ENCODE data around the gene FKBP15.
"Not testable (repeated sequence)": the region's sequence is repeated elsewhere in the genome, so short reads cannot be mapped to it uniquely, and the experiment has no call there.

Gene FKBP15

DNA sequence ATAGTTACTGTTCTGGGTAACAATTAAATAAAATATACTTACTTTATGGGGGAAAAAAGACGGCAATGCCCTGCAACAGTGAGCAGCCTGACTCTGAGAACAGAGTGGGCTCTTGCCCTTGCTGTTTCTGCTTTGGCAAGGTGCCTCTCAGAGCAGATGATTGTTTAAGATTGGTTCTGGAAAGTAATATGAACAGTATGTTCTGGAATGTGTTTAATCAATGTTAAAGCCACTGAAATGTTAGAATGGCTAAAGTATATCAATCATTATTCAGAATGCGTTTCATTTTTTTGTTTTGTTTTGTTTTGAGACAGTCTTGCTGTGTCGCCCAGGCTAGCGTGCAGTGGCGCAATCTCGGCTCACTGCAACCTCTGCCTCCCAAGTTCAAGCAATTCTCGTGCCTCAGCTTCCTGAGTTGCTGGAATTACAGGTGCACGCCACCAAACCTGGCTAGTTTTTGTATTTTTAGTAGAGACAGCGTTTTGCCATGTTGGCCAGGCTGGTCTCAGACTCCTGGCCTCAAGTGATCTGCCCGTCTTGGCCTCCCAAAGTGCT is 14.7 kb upstream of the FKBP15 start:
- DNase-seq: not testable (repeated sequence)

DNA sequence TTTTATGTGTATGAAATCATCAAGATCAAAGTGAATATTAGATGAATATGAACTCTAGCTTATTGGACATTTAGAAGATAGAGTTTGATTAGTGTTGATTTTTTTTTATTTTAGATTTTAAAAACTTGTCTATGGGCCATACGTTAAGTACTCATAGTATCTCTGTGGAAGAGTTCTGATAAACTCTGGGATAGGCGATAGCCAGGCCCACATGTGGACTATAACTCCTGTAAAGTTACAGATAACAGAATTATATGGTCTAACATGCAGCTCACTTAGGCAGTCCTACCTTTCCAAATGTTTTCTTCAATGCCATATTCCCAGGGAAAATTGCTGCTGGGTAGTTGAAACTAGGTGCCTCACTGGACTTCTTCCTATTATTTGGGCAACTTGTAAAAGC is 10.6 kb upstream of the FKBP15 start:
- no peak for DNase-seq

DNA sequence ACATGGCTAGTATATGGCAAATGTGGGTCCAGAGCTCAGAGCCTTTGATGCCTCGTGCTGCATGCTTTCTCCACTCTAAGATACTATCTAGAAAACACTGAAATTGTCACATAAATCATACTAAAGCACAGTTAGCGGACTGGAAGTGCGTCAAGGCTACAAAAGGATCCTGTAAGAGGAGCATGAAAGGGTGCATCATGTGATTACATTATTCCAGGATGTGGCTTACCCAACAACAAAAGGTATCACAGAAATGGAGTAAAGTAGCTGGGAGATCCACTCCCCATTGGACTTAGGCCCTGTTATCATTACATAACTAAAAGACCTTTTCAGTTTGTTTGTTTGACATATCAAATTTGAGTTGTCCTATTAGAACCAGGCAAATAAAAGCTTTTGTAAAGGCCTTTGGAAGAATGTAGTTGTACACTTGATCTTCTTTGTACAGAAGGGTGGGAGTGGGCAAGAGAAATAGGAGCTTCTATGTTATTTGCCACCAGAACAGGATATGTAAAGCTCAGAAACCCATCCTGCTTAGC is 7.1 kb upstream of the FKBP15 start:
- DNase-seq: no peak

DNA sequence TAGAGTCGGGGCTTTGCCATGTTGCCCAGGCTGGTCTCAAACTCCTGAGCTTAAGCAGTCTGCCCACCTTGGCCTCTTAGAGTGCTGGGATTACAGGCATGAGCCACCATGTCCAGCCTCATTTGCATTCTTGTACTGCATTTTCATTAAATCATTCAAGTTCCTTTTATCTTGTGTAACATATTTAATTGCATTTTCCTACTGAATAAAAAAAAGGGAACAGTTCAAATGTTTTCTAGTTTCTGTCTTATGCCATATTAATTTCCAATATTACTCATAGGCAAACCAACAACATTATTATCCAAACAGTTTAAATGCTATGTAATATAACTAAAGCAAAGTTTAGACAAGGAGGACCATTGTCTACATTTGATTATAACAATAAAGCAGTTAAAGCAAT is 6.4 kb upstream of the FKBP15 start:
- DNase-seq: no peak

DNA sequence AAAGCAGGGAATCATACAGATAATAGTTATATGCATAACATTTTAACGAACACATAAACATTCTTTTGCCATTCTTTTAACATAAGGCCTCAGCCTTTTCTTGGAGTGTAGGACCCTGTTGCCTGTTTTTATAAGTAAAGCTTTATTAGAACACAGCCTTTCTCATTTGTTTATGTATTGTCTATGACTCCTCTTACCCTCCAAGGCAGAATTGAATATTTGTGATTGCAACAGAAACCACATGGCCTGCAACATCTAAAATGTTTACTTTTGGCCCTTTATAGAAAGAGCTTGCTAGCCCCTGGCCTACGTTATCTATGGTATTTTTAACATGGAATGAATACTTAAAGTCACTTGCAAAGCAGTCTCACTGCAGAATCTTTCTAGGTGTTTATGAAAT is 2.9 kb upstream of the FKBP15 start:
- DNase-seq: no peak

DNA sequence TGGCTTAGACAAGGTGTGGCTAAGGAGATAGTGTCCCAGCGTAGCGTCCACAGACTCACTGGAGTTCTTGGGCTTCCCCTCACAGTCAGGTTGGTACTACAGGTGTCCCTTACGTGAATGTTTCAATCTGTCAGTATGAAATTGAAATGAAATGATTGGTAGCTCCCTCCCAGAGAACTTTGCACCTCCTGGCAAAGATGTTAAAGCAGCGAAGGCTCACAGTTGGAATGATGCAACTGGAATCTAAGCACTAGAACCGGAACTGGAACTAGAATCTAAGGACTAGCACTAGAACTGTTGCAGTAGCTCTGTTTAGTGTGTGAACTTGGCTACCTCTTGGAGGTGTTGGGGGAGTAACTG is 1.4 kb upstream of the FKBP15 start:
- DNase-seq: no peak

DNA sequence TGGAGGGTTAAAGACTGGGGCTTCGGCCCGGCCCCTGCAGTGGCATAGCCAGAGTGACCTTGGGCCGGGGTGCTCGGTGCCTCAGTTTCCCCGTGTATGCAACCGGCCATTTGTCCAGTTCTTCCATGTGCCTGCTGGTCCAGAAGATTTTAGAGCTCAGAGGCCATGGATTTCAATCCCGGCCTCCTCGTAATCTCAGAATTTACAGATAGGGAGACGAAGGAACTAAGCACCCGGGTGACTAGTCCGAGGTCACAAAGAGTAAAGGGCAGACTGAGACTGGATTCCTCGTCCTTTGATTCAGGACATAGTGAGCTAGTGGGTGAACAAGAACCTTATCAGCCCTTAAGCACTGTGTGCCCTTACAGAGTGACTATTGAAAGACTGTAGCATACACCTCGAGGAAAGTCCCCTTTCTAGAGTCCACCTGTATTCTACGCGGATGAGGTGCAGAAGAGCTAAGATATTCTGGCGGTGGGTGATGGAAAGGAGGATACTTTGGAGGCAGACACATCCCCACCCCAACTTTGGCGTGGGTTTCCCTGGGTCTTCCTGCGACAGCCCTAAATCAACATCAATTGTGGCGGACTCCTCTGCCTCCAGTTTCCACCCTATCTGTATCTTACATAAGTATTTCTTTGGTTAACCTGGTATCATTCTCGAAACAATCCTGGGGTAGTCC is 864 bp upstream of the FKBP15 start:
- no peak for DNase-seq

DNA sequence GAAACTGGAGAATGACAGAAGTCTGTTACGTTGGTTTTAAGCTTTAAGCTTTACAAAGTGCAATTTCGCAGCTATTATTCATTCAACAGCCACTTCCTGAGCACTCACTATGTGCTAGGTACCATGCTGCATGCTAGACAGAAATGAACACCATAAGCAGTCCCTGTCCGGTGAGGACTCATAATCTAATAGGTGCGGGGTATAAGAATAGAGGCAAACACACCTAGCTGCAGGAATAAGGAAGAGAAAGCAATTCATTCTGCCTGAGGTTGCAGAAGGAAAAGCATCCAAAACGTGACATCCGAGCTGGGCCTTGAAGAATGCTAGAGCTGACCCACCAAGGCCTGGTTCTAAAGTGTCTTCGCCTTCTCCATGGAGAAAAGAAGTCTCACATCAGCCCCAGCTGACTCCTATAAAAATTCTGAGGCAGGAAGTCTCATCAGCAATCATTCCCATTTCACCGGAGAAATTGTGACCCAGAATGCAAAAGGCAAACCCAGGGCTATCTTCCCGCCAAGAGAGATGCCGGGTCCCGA is 542 bp downstream of the FKBP15 start:
- DNase-seq: no peak

DNA sequence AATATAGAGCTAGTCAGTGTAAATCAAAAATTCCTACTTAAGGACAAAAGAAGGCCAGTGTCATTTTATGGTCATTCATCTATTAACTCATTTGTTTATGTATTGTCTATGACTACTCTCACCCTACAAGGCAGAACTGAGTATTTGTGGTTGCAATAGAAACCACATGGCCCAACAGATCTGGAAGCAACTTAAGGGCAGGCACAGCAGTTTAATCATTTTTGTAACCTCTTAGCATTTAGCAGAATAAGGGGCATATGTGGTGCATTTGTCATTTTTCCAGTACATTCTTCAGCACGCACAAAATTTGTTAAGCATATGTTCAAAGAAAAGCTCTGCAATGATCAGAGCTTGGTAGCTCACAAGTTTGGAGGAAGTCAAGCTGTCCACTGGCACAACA is 1.1 kb downstream of the FKBP15 start:
- no peak for DNase-seq

DNA sequence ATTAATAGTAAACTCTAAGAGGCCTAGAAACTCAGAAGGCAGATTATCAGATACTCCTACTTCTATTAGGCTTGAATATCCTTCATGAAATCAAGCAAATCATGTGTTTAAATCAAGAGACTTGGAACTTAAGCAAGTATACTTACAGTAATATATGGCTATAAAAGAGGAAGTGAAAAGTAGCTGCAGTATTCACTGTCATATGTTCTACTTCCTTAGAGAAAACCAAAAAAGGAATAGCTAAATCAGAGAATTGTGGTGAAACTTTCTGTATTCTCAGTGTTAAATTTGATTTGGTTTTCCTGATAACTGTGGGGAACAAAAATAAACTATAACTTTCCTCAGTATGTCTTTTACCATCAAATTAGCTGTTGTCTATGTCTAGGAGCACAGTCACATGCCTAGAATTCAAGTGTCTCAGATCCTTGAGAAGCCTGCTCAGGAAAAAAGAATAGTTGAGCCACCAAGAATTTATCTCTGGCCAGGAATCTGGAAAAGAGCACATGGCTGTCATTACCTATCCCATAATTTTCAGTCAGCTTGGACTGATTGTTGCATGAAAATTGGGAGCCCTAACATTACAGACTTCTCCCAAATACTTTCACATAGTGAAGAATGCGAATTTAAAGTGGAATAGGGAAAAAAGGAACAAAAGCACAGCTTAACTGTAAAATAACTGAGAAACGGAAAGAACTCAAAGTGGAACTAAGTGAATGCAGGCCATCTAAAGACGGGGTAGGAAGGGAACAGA is 1.7 kb downstream of the FKBP15 start:
- no peak for DNase-seq

DNA sequence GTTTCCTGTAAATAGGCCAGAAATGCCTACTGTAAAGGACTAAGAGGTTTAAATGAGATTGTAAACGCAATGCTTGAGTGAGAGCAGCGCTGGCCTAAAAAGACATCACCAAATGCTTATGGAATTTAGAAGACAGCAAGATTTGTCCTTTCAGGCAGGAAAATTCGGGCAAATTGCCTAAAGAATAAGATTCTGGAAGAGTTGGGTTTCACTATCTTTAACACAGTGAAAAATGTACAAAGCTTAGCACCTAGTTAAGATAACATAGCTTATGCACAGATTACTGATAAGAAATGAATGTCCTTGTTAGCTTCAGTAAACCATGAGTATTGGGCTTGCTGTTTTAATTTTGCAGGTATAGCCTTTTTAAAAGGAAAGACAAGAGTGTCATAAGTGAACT is 4.7 kb downstream of the FKBP15 start:
- DNase-seq: no peak

DNA sequence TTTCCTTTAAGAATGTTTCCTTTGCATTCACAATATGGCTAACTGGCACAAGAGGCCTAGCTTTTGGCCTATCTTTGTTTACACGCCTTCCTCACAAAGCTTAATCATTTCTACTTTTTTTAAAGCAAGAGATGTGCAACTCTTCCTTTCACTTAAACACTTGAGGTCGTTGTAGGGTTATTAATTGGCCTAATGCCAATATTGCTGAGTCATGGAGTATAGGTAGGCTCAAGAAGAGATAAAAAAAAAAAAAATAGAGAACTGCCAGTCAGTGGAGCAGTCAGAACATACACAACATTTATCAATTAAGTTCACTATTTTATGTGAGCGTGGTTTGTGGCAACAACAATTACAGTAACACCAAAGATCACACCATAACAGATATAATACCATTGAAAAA is 5.9 kb downstream of the FKBP15 start:
- DNase-seq: no peak

DNA sequence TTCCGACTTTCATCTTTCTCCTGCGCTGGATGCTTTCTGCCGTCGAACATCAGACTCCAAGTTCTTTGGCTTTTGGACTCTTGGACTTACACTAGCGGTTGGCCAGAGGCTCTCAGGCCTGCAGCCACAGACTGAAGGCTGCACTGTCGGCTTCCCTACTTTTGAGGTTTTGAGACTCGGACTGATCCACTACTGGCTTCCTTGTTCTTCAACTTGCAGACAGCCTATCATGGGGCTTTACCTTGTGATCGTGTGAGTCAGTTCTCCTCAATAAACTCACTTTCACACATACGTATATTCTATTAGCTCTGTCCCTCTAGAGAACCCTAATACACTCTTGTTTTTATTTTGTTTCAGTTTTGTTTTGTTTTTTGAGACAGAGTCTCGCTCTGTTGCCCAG is 10.3 kb downstream of the FKBP15 start:
- no peak for DNase-seq

DNA sequence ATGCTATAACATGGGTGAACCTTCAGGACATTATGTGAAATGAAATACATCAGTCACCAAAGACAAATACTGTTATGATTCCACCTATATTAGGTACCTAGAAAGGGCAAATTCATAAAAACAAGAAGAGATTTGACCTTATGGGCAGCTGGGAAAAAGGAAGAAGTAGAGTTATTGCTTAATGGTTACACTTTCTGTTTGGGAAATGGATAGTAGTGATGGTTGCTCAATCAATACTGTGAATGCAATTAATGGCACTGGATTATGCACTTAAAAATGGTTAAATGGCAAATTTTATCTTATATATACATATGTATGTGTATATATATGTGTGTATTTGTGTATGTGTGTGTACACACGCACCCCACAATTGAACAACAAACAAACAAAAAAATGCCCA is 15.2 kb downstream of the FKBP15 start:
- DNase-seq: no peak

DNA sequence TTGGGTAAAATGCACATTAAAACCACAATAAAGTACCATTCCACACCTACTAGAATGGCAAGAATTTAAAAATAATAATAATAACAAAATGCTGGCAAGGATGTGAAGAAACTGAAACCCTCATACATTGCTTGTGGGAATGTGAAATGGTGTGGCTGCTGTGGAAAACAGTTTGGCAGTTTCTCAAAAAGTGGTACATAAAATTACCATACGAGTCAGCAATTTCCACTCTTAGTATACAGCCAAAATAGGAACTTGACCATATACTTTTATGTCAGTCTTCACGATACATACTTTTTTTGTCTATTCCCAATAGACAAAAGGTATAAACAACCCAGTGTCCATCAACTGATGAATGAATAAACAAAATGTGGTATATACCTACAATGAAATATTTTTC is 15.6 kb downstream of the FKBP15 start:
- no peak for DNase-seq

DNA sequence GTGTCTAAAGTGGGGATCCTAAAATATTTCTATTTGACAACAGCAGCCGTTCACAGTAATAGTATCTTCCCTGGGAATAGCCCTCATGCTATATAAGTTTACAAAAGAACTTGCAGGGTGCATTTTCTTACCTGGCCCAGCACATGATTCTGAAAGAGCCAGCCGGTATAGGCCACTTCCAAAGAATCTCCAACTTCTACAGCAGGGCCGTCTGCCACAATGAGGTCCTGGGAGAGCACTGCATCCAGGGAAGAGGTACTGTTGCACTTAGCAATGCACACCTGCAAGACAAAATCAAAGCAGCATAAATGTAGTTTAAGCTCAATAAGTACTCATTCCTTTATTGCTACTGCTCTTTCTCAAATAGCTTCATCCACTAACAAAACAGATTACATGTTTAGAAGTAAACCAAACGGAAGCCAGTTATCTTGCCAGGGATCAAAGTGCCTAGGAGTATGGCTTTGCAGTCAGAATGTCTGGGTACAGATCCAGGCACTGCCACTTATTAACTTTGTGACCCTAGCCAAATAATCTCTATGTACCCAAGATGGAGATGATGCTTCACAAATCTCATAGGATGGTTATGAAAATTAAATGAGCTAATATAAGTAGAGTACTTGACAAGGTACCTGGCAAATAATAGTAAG is 21.3 kb downstream of the FKBP15 start:
- DNase-seq: no peak

DNA sequence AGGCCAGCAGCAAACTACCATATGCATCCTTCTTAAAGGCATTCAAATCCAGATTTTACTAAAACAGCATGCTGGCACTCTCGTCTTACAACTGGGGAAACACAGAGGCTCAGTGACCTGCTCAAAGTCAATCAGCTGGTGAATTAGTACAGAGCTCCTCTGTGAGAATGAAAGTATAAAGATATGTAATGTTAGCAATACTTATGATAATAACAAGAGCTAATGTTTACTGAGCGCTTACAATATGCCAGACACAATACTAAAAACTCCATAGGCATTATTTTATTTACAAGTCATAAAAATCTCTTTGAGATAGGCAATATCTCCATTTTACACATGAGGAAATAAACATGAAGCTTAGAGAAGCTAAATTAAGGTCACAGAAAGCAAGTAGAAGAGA is 28.6 kb downstream of the FKBP15 start:
- no peak for DNase-seq

DNA sequence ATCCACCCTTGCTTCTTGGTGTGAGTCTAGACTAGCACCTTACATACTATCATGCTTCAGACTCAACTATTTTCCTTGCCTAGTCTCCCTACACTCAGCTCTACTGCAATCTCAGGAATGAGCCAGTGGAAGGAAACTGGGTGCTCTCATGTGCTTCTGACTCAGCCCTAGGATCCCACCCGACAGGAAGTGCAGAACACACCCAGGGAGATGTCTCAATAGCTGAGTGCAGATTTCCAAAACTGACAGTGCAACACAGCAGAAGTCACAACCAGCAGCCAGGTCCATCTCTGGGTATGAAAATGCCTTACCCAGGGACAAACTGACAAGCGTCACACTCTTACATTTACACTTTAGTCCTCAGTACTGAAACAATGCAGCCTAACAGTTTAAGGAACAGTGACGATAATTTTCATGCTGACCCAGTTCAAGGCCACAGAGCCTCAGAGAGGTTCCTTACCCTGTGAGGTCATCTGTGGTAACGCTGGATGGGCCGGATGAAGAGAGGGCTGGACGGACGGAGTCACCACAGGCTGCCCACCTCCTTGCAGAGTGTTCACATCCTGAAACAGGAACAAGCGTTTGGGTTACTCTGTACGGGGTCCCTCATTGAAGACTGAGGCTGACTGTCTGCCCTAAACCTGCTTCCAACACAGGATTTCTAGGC is 33.0 kb downstream of the FKBP15 start:
- no peak for DNase-seq

DNA sequence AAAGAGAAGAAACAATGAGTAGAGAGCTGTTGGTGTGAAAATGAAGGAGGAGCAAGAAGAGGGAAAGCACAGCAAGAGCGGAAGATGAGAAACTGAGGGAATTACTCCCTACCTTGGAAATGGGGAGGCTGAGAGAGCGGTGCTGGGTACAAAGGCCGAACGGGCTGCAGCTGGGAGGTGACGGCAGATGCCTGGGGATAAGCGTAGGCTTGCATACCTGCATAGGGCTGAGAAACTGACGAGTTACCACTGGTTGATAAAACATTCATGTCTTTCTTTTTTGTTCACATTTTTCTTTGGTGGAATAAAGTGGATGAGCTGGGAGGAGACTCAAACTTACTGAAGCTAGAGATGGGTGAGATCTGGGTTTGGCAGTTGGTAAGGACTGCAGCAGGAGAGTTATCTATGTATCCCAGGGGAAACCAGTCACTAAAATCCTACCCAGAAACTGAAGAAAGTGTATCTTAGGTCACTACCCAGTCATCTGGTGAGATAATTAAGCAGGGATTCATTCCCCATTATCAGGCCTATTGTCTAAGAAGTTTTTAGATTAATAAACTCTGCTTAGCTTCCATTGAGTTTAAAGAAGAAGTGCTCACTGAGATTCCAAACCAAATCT is 34.8 kb downstream of the FKBP15 start:
- no peak for DNase-seq

DNA sequence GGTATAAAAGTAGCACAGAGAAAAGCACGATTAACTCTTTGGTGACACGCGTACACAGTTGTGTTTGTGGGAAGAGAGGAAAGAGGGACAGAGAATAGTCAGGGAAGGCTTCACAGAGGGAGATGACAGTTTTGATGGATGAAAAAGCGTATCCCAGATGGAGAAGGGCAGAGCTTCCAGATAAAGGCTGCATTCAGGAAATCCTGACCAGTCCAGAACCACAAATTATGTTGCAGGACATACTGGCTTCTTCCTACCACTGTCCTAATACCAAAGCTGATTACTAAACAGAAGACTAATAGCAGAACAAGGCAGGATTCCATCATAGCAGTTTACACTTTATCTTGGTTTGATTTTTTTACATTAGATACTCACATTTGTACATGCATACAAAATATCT is 35.8 kb downstream of the FKBP15 start:
- DNase-seq: no peak

DNA sequence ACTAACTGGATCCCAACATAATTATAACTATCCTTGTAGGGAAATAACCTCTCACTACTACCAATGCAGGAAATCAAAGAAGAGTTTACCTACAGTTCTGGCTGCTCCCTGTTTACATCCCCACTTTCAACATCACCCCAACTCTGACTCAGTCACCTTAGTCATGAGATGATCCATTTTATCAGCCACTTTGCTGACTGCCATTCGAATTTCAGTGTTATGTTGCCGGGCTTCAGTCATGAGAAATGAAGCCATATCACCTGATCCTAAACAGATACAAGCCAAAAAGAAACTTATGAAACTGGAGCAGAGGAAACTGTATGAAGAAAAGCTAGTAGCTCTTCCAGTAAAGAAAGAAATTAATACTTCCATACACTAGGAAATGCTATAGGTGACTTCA is 36.5 kb downstream of the FKBP15 start:
- DNase-seq: no peak

DNA sequence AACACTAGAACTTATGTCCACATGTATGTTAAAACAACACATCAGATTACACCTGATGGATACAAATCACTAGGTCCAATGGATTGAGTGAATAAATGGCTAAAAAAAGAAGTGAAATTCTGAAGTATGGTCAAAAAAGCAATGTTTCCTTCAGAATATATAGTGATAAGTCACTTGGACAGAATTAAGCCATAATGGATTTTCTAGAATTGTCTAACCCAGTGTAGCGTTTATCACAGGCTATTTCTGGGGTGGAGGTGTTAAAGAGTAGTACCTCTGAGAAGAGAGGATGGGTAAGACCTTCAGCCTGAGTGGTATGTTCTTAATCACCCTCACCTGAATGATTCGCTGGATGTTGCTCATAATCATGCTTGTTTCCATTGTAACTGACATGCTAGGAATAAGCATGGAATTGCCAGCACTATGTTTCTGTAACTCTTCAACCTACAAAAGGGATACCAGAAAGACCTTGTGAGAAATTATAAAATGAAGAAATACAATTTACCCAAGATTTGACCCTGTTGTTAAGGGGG is 37.1 kb downstream of the FKBP15 start:
- no peak for DNase-seq

Data from NCI-H1417 treated with DMSO at 0.1 percent for 48 hours (cell line).